HepG2 (cell line): ENCODE measurements around the gene OBP2B. TPM values are rescaled to one million over a fixed set of nuclear protein-coding genes. Genes with fewer than 3 reads are reported as not detected.

Experiments used
- ASH2L ChIP-seq: fragments of 300-600, 200-600 bp; sonication (generic); IDR thresholded peaks from 2 replicates; pipeline ENCODE4 v1.7.0; 2017; ENCODE audit warnings: low read depth, mild to moderate bottlenecking, moderate library complexity, mixed read lengths, low read length; ENCODE audit not compliant: insufficient read length
- GABPB1 ChIP-seq: IDR thresholded peaks from 2 replicates; pipeline ENCODE4 v1.6.1; 2016; ENCODE audit warnings: mild to moderate bottlenecking, missing genetic modification reagents, moderate library complexity, missing compliant biosample characterization
- KLF13 ChIP-seq: sonication (generic); formaldehyde crosslinking; IDR thresholded peaks from 2 replicates; pipeline ENCODE4 v1.4.0; 2020; ENCODE audit warnings: mild to moderate bottlenecking, missing genetic modification reagents
- KLF15 ChIP-seq: sonication (generic); formaldehyde crosslinking; IDR thresholded peaks from 2 replicates; pipeline ENCODE4 v1.8.1; 2023; ENCODE audit warnings: borderline replicate concordance, mild to moderate bottlenecking, inconsistent platforms, missing genetic modification reagents, mixed read lengths
- MEF2D ChIP-seq: sonication (generic); formaldehyde crosslinking; IDR thresholded peaks from 2 replicates; pipeline ENCODE4 v1.5.1; 2020; ENCODE audit warnings: mild to moderate bottlenecking, missing genetic modification reagents
- NFYC ChIP-seq: IDR thresholded peaks from 2 replicates; pipeline ENCODE4 v1.6.1; 2016; ENCODE audit warnings: missing genetic modification reagents, missing compliant biosample characterization
- PHF5A ChIP-seq: IDR thresholded peaks from one replicate; pipeline ENCODE4 v1.6.1; 2018; ENCODE audit warnings: low read depth, missing genetic modification reagents; ENCODE audit not compliant: unreplicated experiment
- SP5 ChIP-seq: IDR thresholded peaks from 2 replicates; pipeline ENCODE4 v1.6.1; 2016; ENCODE audit warnings: low read depth, borderline replicate concordance
- TARDBP ChIP-seq: sonication (generic); formaldehyde crosslinking; IDR thresholded peaks from 2 replicates; pipeline ENCODE4 v1.8.0; 2022; ENCODE audit warnings: mild to moderate bottlenecking, missing genetic modification reagents
- ZMYM2 ChIP-seq: sonication (generic); formaldehyde crosslinking; IDR thresholded peaks from 2 replicates; pipeline ENCODE4 v1.8.0; 2022; ENCODE audit warnings: mild to moderate bottlenecking, missing genetic modification reagents
- ZNF124 ChIP-seq: sonication (generic); formaldehyde crosslinking; IDR thresholded peaks from 2 replicates; pipeline ENCODE4 v1.4.0; 2020; ENCODE audit warnings: missing genetic modification reagents
- ZNF383 ChIP-seq: sonication (generic); formaldehyde crosslinking; IDR thresholded peaks from 2 replicates; pipeline ENCODE4 v1.4.0; 2020; ENCODE audit warnings: missing genetic modification reagents, mild to moderate bottlenecking, borderline replicate concordance
- ZNF644 ChIP-seq: IDR thresholded peaks from 2 replicates; pipeline ENCODE4 v1.6.1; 2016; ENCODE audit warnings: low read depth
- ZNF781 ChIP-seq: sonication (generic); formaldehyde crosslinking; IDR thresholded peaks from 2 replicates; pipeline ENCODE4 v1.5.1; 2020; ENCODE audit warnings: borderline replicate concordance, mild to moderate bottlenecking, missing genetic modification reagents; ENCODE audit errors: not compliant biosample characterization
- polyA plus RNA-seq, 8 experiments: library from polyadenylated mRNA; depleted of rRNA in 3 of 8; stranded (reverse) in 7 of 8; unstranded in 1 of 8; fragments of >200 nt; fragmentation: Illumina TruSeq in 4 of 8; extraction: Trizol in 4 of 8; gene quantifications; 2 replicates each; pipeline versions ENCODE4 v1.2.1 to v1.2.3, GENCODE V29; 2011 to 2016; ENCODE audit warnings: low read depth in 4 of 8, missing spikeins in 1 of 8, mixed read lengths in 1 of 8; ENCODE audit not compliant: insufficient read depth in 1 of 8
- total RNA-seq, 5 experiments: library from RNA; depleted of rRNA; stranded (reverse); fragments of >200 nt; fragmentation: Illumina TruSeq; extraction: Trizol; gene quantifications; 2 replicates each; pipeline ENCODE4 v1.2.3, GENCODE V29; 2016; ENCODE audit warnings: low read depth in 1 of 5
- TF ChIP-seq, protein P1 (sequence below): IDR thresholded peaks from 2 replicates; pipeline ENCODE4 v1.6.1; 2016; ENCODE audit warnings: low read depth
- TF ChIP-seq, protein P2 (sequence below): sonication (generic); formaldehyde crosslinking; IDR thresholded peaks from 2 replicates; pipeline ENCODE4 v1.9.0; 2022; ENCODE audit warnings: missing genetic modification reagents, mild to moderate bottlenecking, borderline replicate concordance
- TF ChIP-seq, protein P3 (sequence below), 2 experiments: sonication (generic) in 1 of 2; formaldehyde crosslinking in 1 of 2; IDR thresholded peaks; 2 replicates each; pipeline versions ENCODE4 v1.4.0 to v1.6.1; 2018 to 2020; ENCODE audit warnings: missing genetic modification reagents in 2 of 2, borderline replicate concordance in 1 of 2, low read depth in 1 of 2, mild to moderate bottlenecking in 1 of 2, missing biosample characterization in 1 of 2
- TF ChIP-seq, protein P4 (sequence below): sonication (generic); formaldehyde crosslinking; IDR thresholded peaks from 2 replicates; pipeline ENCODE4 v1.4.0; 2020; ENCODE audit warnings: missing genetic modification reagents, borderline replicate concordance

Gene OBP2B
- total and polyA plus RNA-seq, 2 of the 13 experiments (the other 11 are each of a cell fraction or from before 2014, with no cell fraction given), result not detected

DNA sequence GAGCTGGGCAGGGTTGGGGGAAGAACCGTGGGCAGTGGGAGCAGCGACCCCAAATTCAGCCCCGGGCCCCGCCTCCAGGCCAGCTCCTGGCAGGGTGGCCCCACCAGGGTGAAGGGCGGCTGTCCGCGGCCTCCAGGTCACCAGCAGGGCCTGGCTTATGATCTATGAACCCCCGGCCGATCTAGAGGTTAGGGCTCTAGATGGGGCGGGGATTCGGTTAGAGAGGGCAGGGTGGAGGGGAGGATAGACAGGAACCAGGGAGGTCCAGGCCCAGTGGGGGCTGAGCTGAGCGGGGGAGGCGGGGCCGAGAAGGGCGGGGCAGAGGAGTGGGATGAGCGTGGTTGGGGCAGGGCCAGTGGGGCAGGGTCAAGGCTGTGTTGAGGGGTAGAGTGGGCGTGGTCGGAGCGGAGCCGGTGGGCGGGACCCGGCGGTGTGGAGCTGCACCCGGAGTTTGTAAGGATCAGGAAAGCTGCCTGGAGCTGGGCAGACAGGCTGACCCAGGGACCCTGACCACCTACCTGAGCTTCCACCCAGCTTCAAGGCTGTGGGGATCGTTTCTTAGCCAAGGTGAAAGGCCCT, 29.3 kb upstream of the OBP2B start (continued):
- TF ChIP-seq, protein P1, sequence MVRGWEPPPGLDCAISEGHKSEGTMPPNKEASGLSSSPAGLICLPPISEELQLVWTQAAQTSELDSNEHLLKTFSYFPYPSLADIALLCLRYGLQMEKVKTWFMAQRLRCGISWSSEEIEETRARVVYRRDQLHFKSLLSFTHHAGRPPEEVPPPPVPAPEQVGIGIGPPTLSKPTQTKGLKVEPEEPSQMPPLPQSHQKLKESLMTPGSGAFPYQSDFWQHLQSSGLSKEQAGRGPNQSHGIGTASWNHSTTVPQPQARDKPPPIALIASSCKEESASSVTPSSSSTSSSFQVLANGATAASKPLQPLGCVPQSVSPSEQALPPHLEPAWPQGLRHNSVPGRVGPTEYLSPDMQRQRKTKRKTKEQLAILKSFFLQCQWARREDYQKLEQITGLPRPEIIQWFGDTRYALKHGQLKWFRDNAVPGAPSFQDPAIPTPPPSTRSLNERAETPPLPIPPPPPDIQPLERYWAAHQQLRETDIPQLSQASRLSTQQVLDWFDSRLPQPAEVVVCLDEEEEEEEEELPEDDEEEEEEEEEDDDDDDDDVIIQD (CRISPR knock-in tag), result peak; percentile 29; the same call in 1 of the 2 replicates
- TF ChIP-seq ZNF644 (CRISPR knock-in tag) (no peak), GABPB1 (peak; percentile 24; the same call in 1 of the 2 replicates), ZNF781 (CRISPR knock-in tag) (no peak), SP5 (peak; percentile 81), ZNF383 (CRISPR knock-in tag) (no peak), ASH2L (peak; percentile 24), TARDBP (CRISPR knock-in tag) (peak; percentile 8; the same call in 1 of the 2 replicates), NFYC (peak; percentile 18; the same call in 1 of the 2 replicates), ZNF124 (CRISPR knock-in tag) (0 out of 2 replicates have a peak, but pooled peaks have one; percentile 4), PHF5A (CRISPR knock-in tag) (no peak), MEF2D (0 out of 2 replicates have a peak, but pooled peaks have one; percentile 16), KLF13 (no peak), KLF15 (CRISPR knock-in tag) (no peak), ZMYM2 (0 out of 2 replicates have a peak, but pooled peaks have one; percentile 8)
- TF ChIP-seq, protein P2, sequence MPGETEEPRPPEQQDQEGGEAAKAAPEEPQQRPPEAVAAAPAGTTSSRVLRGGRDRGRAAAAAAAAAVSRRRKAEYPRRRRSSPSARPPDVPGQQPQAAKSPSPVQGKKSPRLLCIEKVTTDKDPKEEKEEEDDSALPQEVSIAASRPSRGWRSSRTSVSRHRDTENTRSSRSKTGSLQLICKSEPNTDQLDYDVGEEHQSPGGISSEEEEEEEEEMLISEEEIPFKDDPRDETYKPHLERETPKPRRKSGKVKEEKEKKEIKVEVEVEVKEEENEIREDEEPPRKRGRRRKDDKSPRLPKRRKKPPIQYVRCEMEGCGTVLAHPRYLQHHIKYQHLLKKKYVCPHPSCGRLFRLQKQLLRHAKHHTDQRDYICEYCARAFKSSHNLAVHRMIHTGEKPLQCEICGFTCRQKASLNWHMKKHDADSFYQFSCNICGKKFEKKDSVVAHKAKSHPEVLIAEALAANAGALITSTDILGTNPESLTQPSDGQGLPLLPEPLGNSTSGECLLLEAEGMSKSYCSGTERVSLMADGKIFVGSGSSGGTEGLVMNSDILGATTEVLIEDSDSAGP (CRISPR knock-in tag), result 0 out of 2 replicates have a peak, but pooled peaks have one; percentile 2
- TF ChIP-seq, protein P3, sequence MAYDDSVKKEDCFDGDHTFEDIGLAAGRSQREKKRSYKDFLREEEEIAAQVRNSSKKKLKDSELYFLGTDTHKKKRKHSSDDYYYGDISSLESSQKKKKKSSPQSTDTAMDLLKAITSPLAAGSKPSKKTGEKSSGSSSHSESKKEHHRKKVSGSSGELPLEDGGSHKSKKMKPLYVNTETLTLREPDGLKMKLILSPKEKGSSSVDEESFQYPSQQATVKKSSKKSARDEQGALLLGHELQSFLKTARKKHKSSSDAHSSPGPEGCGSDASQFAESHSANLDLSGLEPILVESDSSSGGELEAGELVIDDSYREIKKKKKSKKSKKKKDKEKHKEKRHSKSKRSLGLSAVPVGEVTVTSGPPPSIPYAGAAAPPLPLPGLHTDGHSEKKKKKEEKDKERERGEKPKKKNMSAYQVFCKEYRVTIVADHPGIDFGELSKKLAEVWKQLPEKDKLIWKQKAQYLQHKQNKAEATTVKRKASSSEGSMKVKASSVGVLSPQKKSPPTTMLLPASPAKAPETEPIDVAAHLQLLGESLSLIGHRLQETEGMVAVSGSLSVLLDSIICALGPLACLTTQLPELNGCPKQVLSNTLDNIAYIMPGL (CRISPR knock-in tag; IDR thresholded peaks at IDR 0.05; ENCODE audit: borderline replicate concordance in 1 of 2, low read depth in 1 of 2), result peak in 1 of 2 experiments; percentile 21; a peak in 1 of 4 replicates
- TF ChIP-seq, protein P4, sequence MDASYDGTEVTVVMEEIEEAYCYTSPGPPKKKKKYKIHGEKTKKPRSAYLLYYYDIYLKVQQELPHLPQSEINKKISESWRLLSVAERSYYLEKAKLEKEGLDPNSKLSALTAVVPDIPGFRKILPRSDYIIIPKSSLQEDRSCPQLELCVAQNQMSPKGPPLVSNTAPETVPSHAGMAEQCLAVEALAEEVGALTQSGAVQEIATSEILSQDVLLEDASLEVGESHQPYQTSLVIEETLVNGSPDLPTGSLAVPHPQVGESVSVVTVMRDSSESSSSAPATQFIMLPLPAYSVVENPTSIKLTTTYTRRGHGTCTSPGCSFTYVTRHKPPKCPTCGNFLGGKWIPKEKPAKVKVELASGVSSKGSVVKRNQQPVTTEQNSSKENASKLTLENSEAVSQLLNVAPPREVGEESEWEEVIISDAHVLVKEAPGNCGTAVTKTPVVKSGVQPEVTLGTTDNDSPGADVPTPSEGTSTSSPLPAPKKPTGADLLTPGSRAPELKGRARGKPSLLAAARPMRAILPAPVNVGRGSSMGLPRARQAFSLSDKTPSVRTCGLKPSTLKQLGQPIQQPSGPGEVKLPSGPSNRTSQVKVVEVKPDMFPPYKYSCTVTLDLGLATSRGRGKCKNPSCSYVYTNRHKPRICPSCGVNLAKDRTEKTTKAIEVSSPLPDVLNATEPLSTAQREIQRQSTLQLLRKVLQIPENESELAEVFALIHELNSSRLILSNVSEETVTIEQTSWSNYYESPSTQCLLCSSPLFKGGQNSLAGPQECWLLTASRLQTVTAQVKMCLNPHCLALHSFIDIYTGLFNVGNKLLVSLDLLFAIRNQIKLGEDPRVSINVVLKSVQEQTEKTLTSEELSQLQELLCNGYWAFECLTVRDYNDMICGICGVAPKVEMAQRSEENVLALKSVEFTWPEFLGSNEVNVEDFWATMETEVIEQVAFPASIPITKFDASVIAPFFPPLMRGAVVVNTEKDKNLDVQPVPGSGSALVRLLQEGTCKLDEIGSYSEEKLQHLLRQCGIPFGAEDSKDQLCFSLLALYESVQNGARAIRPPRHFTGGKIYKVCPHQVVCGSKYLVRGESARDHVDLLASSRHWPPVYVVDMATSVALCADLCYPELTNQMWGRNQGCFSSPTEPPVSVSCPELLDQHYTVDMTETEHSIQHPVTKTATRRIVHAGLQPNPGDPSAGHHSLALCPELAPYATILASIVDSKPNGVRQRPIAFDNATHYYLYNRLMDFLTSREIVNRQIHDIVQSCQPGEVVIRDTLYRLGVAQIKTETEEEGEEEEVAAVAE (CRISPR knock-in tag), result peak; percentile 20; the same call in 1 of the 2 replicates
